HCT116 (cell line): Measurements from ENCODE around the gene ARHGAP20. TPM values are rescaled to one million over a fixed set of nuclear protein-coding genes. Genes with fewer than 3 reads are reported as not detected.

ENCODE experiments used
- ATAC-seq: fragments of 200-7000 bp; cut with Tn5 transposase; 2 replicates; pipeline ENCODE4 v1.9.1; 2020; ENCODE audit warnings: mild to moderate bottlenecking, moderate library complexity
- BruUV-seq: library from RNA; stranded (reverse); fragments of 400-500 nt; replicated peaks from 2 replicates; lab custom pipeline; 2021; lab: Mats Ljungman, UMichigan
- CTCF ChIA-PET: fragments of 300-600 bp; sonication (Branson Sonifier 250); formaldehyde crosslinking; loops from one replicate; lab custom pipeline; 2021; ENCODE audit warnings: antibody characterized with exemption; lab: Charles Lee
- POLR2A ChIA-PET: fragments of 300-600, 350-600 bp; sonication (Branson Sonifier 250); formaldehyde crosslinking; loops from one replicate; lab custom pipeline; 2021; ENCODE audit warnings: antibody characterized with exemption; lab: Charles Lee
- RAD21 ChIA-PET, 2 experiments: fragments of 300-600 bp; sonication (Branson Sonifier 250); formaldehyde crosslinking; loops; one replicate each; lab custom pipeline; 2023; ENCODE audit warnings: low total read pairs in 2 of 2; ENCODE audit not compliant: uncharacterized antibody in 2 of 2, unreplicated experiment in 2 of 2, low non-redundant PET in 1 of 2; lab: Charles Lee
- DNase-seq: peaks from one replicate; pipeline ENCODE4 v3.0.0-alpha.2; 2010; ENCODE audit warnings: low read depth, low spot score
- H2AFZ ChIP-seq: fragments of 200-600 bp; shearing (Covaris generic), sonication (generic); 2 replicates; pipeline ENCODE4 v1.6.1; 2017; ENCODE audit warnings: low read depth, mixed run types, mixed read lengths, antibody characterized with exemption, low read length; ENCODE audit not compliant: poor library complexity, severe bottlenecking
- H3K27ac ChIP-seq: 2 replicates; pipeline ENCODE4 v1.5.1; 2012; ENCODE audit warnings: low read depth, low read length
- H3K27me3 ChIP-seq: fragments of 200-600 bp; sonication (generic); 2 replicates; pipeline ENCODE4 v1.6.1; 2016; ENCODE audit warnings: mixed run types, low read length, mixed read lengths; ENCODE audit not compliant: insufficient read depth
- H3K36me3 ChIP-seq, 2 experiments: fragments of 200-500 bp in 1 of 2; fragments of 200-600 bp in 1 of 2; sonication (Bioruptor generic) in 1 of 2; sonication (generic) in 1 of 2; 2 replicates each; pipeline versions ENCODE4 v1.5.1 to v1.6.1; 2014 to 2016; ENCODE audit warnings: low read length in 2 of 2, inconsistent platforms in 1 of 2, mixed read lengths in 1 of 2, mixed run types in 1 of 2; ENCODE audit not compliant: insufficient read depth in 2 of 2, control insufficient read depth in 1 of 2
- H3K4me1 ChIP-seq, 2 experiments: fragments of 200-600 bp in 1 of 2; sonication (generic) in 1 of 2; 2 replicates each; pipeline versions ENCODE4 v1.5.1 to v1.6.1; 2012 to 2017; ENCODE audit warnings: low read length in 2 of 2, inconsistent platforms in 1 of 2, mild to moderate bottlenecking in 1 of 2, mixed read lengths in 1 of 2, mixed run types in 1 of 2, moderate library complexity in 1 of 2; ENCODE audit not compliant: insufficient read depth in 2 of 2, control insufficient read depth in 1 of 2
- H3K4me2 ChIP-seq: fragments of 200-600 bp; sonication (generic); 2 replicates; pipeline ENCODE4 v1.6.1; 2017; ENCODE audit warnings: mixed run types, low read length, mixed read lengths
- H3K4me3 ChIP-seq, 2 experiments: fragments of 200-600 bp in 1 of 2; sonication (generic) in 1 of 2; replicated peaks in 1 of 2; 2 replicates each; pipeline ENCODE4 v1.5.1; 2011 to 2016; ENCODE audit warnings: low read length in 2 of 2, control low read depth in 1 of 2, low read depth in 1 of 2, mild to moderate bottlenecking in 1 of 2, mixed read lengths in 1 of 2, mixed run types in 1 of 2
- H3K79me2 ChIP-seq: fragments of 200-600 bp; sonication (generic); 2 replicates; pipeline ENCODE4 v1.6.1; 2017; ENCODE audit warnings: mild to moderate bottlenecking, mixed run types, low read length, moderate library complexity, mixed read lengths; ENCODE audit not compliant: insufficient read depth
- H3K9ac ChIP-seq: fragments of 200-600 bp; sonication (generic); 2 replicates; pipeline ENCODE4 v1.6.1; 2016; ENCODE audit warnings: low read length, mixed read lengths
- H3K9me2 ChIP-seq: fragments of 200-600 bp; sonication (generic), shearing (Covaris generic); 2 replicates; pipeline ENCODE4 v1.6.1; 2017; ENCODE audit warnings: mixed run types, mild to moderate bottlenecking, moderate library complexity; ENCODE audit not compliant: insufficient read depth
- H3K9me3 ChIP-seq, 2 experiments: fragments of 200-500 bp in 1 of 2; fragments of 200-600 bp in 1 of 2; sonication (Bioruptor generic) in 1 of 2; sonication (generic) in 1 of 2; 2 replicates each; pipeline ENCODE4 v1.6.1; 2014 to 2017; ENCODE audit warnings: low read length in 2 of 2, mixed read lengths in 2 of 2, inconsistent platforms in 1 of 2, low read depth in 1 of 2, mild to moderate bottlenecking in 1 of 2, mixed run types in 1 of 2, moderate library complexity in 1 of 2; ENCODE audit not compliant: control insufficient read depth in 1 of 2, insufficient read depth in 1 of 2
- H4K20me1 ChIP-seq: fragments of 200-600 bp; sonication (generic), shearing (Covaris generic); 2 replicates; pipeline ENCODE4 v1.6.1; 2017; ENCODE audit warnings: mixed run types, mild to moderate bottlenecking, moderate library complexity; ENCODE audit not compliant: insufficient read depth
- CBX3 ChIP-seq: IDR thresholded peaks from 2 replicates; pipeline ENCODE4 v1.6.1; 2012; ENCODE audit warnings: low read depth
- CTCF ChIP-seq, 3 experiments: fragments of 200-600 bp in 1 of 3; sonication (generic) in 1 of 3; IDR thresholded peaks in 2 of 3; conservative IDR thresholded peaks in 1 of 3; 2 replicates each; pipeline ENCODE4 v1.5.1; 2012 to 2017; ENCODE audit warnings: low read depth in 2 of 3, low read length in 2 of 3, antibody characterized with exemption in 1 of 3, borderline replicate concordance in 1 of 3, control low read depth in 1 of 3, mild to moderate bottlenecking in 1 of 3, mixed read lengths in 1 of 3, mixed run types in 1 of 3, moderate library complexity in 1 of 3; ENCODE audit not compliant: insufficient read depth in 1 of 3
- EGR1 ChIP-seq: IDR thresholded peaks from 2 replicates; pipeline ENCODE4 v1.6.1; 2012; ENCODE audit warnings: low read depth
- ELF1 ChIP-seq: IDR thresholded peaks from 2 replicates; pipeline ENCODE4 v1.6.1; 2012; ENCODE audit warnings: low read depth, borderline replicate concordance
- EZH2phosphoT487 ChIP-seq: fragments of 200-600 bp; IDR thresholded peaks from 2 replicates; pipeline ENCODE4 v1.6.1; 2018; ENCODE audit warnings: antibody characterized with exemption, borderline replicate concordance
- FOSL1 ChIP-seq: IDR thresholded peaks from 2 replicates; pipeline ENCODE4 v1.6.1; 2012; ENCODE audit warnings: low read depth
- JUND ChIP-seq: IDR thresholded peaks from 2 replicates; pipeline ENCODE4 v1.6.1; 2012
- POLR2A ChIP-seq: IDR thresholded peaks from 2 replicates; pipeline ENCODE4 v1.7.0; 2011; ENCODE audit warnings: borderline replicate concordance; ENCODE audit not compliant: insufficient read depth, insufficient read length; ENCODE audit errors: extremely low read depth
- POLR2AphosphoS5 ChIP-seq: IDR thresholded peaks from 2 replicates; pipeline ENCODE4 v1.6.1; 2011; ENCODE audit warnings: mild to moderate bottlenecking, low read depth, low read length, moderate library complexity
- RAD21 ChIP-seq: IDR thresholded peaks from 2 replicates; pipeline ENCODE4 v1.6.1; 2012; ENCODE audit warnings: low read depth, mild to moderate bottlenecking
- REST ChIP-seq: IDR thresholded peaks from 2 replicates; pipeline ENCODE4 v1.6.1; 2012; ENCODE audit warnings: low read depth
- SP1 ChIP-seq: IDR thresholded peaks from 2 replicates; pipeline ENCODE4 v1.6.1; 2012; ENCODE audit warnings: low read depth
- TCF7L2 ChIP-seq: IDR thresholded peaks from 2 replicates; pipeline ENCODE4 v1.7.0; 2011; ENCODE audit warnings: borderline replicate concordance, inconsistent platforms; ENCODE audit not compliant: insufficient read depth, insufficient read length; ENCODE audit errors: extremely low read depth
- intact Hi-C: fragments of 100-400 bp; cut with micrococcal nuclease; formaldehyde crosslinking; loops from 2 replicates; pipeline ENCODE4 v1.10.0; 2022
- total RNA-seq: library from RNA; stranded (reverse); gene quantifications from one replicate; pipeline ENCODE4 v1.2.1, GENCODE V29; 2021; ENCODE audit not compliant: unreplicated experiment
- TF ChIP-seq, protein P1 (sequence below): IDR thresholded peaks from 2 replicates; pipeline ENCODE4 v1.6.1; 2012
- TF ChIP-seq, protein P2 (sequence below): IDR thresholded peaks from 2 replicates; pipeline ENCODE4 v1.6.1; 2012

Gene ARHGAP20
- total RNA-seq, 1 experiment from 2014 or later: not detected

DNA sequence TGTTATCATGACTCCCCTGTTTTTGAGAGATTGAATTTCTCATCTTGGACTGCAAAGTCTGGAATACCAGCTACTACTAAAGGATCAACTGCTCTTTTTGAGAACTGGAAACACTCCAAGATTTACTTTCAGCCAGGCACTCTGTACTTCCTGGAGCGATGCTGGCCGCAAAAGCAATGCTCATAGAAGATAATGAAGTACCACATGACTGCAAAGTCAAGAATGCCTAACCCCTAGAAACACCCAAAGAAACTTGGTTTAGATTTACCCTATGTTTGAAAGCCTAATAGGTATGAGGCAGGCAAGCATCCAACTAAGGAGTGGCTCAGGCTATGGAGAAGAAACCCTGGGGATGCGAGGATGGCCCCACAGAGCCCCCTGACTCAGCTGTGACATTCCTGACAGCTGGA is 47.7 kb upstream of the ARHGAP20 start:
- ChIA-PET RAD21 (no interaction called here), POLR2A (no interaction called here), CTCF (no interaction called here)
- TF ChIP-seq, protein P1, sequence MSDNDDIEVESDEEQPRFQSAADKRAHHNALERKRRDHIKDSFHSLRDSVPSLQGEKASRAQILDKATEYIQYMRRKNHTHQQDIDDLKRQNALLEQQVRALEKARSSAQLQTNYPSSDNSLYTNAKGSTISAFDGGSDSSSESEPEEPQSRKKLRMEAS: no peak
- TF ChIP-seq EGR1: no peak
- no peak for TF ChIP-seq JUND
- TF ChIP-seq ELF1: no peak
- Histone ChIP-seq H3K9me3 (no peaks in the 10 kb centered on the region), H3K79me2 (no peaks in the 10 kb centered on the region), H2AFZ (no peak overlapping the region), H3K27me3 (peaks cover 6% of the 10 kb centered on the region; the same call in 1 of the 2 replicates), H3K9ac (no peak overlapping the region), H3K27ac (no peak overlapping the region), H3K4me1 (no peaks in the 10 kb centered on the region), H4K20me1 (no peaks in the 10 kb centered on the region), H3K4me2 (no peak overlapping the region), H3K9me2 (no peaks in the 10 kb centered on the region), H3K36me3 (no peaks in the 10 kb centered on the region), H3K4me3 (no peak overlapping the region)
- BruUV-seq: no TSS peak
- ATAC-seq (no peak), DNase-seq (no peak)
- intact Hi-C loops: no loop called here

- no peak overlapping the region for H2AFZ ChIP-seq
- H3K4me3 ChIP-seq: no peak overlapping the region
- 0 out of 2 replicates have a peak, but pooled peaks cover under 1% of the 10 kb centered on the region for H3K27me3 ChIP-seq
- CTCF ChIA-PET: no interaction called here
- no peaks in the 10 kb centered on the region for H3K4me1 ChIP-seq
- H4K20me1 ChIP-seq: no peaks in the 10 kb centered on the region
- no peaks in the 10 kb centered on the region for H3K9me3 ChIP-seq
- RAD21 ChIA-PET: no interaction called here
- H3K79me2 ChIP-seq: no peaks in the 10 kb centered on the region
- BruUV-seq: no TSS peak
- intact Hi-C loops: no loop called here
- POLR2A ChIA-PET: no interaction called here
- DNase-seq (no peak), ATAC-seq (no peak)
- no peak overlapping the region for H3K27ac ChIP-seq
- H3K4me2 ChIP-seq: no peak overlapping the region
- no peak overlapping the region for H3K9ac ChIP-seq
- H3K9me2 ChIP-seq: no peaks in the 10 kb centered on the region
- no peaks in the 10 kb centered on the region for H3K36me3 ChIP-seq
- TF ChIP-seq EGR1: no peak
- no peak for TF ChIP-seq REST
- no peak for TF ChIP-seq TCF7L2
- TF ChIP-seq POLR2A: no peak
- no peak for TF ChIP-seq FOSL1
- TF ChIP-seq RAD21: no peak
- TF ChIP-seq JUND: no peak
- TF ChIP-seq CBX3: no peak
- TF ChIP-seq CTCF (IDR thresholded peaks at IDR 0.05 in 2 of 3, conservative IDR thresholded peaks at IDR 0.05 in 1 of 3; ENCODE audit: borderline replicate concordance in 1 of 3, insufficient read depth in 1 of 3, low read depth in 2 of 3, low read length in 2 of 3): no peak
- no peak for TF ChIP-seq POLR2AphosphoS5
- TF ChIP-seq SP1: no peak
- TF ChIP-seq, protein P2, sequence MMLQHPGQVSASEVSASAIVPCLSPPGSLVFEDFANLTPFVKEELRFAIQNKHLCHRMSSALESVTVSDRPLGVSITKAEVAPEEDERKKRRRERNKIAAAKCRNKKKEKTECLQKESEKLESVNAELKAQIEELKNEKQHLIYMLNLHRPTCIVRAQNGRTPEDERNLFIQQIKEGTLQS: no peak
- TF ChIP-seq EZH2phosphoT487: no peak
Measured at GRCh38 chr11:110757962-110758755, 45.9 kb upstream of the ARHGAP20 start.
